Sigmoid colon (tissue), 7 donors: ENCODE measurements around the gene CCSER1. TPM values are rescaled to one million over a fixed set of nuclear protein-coding genes. Genes with fewer than 3 reads are reported as not detected.

Source experiments
- DNase-seq: peaks from one replicate; pipeline ENCODE4 v3.0.0-alpha.2; 2019
- H3K27ac ChIP-seq, 4 donors: fragments of 200-600 bp; sonication (generic); one replicate each; pipeline ENCODE4 v1.5.1; 2016 to 2019; ENCODE audit warnings: mild to moderate bottlenecking in 1 of 4
- H3K27me3 ChIP-seq, 3 donors: fragments of 200-600 bp; sonication (generic); one replicate each; pipeline ENCODE4 v1.5.1; 2019; ENCODE audit warnings: mild to moderate bottlenecking in 1 of 3
- H3K36me3 ChIP-seq, 4 donors: fragments of 200-600 bp; sonication (generic); one replicate each; pipeline ENCODE4 v1.5.1; 2016 to 2019
- H3K4me1 ChIP-seq, 4 donors: fragments of 200-600 bp; sonication (generic); one replicate each; pipeline ENCODE4 v1.5.1; 2017 to 2019
- H3K4me3 ChIP-seq, 4 donors: fragments of 200-600 bp; sonication (generic); one replicate each; pipeline ENCODE4 v1.5.1; 2017 to 2019; ENCODE audit warnings: mild to moderate bottlenecking in 2 of 4, moderate library complexity in 1 of 4
- H3K9me3 ChIP-seq, 4 donors: fragments of 200-600 bp in 3 of 4; sonication (generic) in 3 of 4; one replicate each; pipeline versions ENCODE4 v1.5.1 to v1.6.1; 2013 to 2019
- CTCF ChIP-seq, 4 experiments: fragments of 450-650 bp in 3 of 4; fragments of 200-600 bp in 1 of 4; IDR thresholded peaks; one replicate each; pipeline ENCODE4 v1.5.1; 2016 to 2019; ENCODE audit warnings: antibody characterized with exemption in 4 of 4, mild to moderate bottlenecking in 3 of 4, moderate library complexity in 2 of 4
- EP300 ChIP-seq, 4 donors: sonication (generic); formaldehyde crosslinking; IDR thresholded peaks; one replicate each; pipeline ENCODE4 v1.6.1; 2017; ENCODE audit warnings: antibody characterized with exemption in 4 of 4
- POLR2A ChIP-seq, 2 donors: fragments of 450-650 bp; IDR thresholded peaks; one replicate each; pipeline ENCODE4 v1.6.1; 2016; ENCODE audit warnings: antibody characterized with exemption in 2 of 2, mild to moderate bottlenecking in 2 of 2, moderate library complexity in 2 of 2
- POLR2AphosphoS5 ChIP-seq, 4 donors: sonication (generic); formaldehyde crosslinking; IDR thresholded peaks; one replicate each; pipeline ENCODE4 v1.6.1; 2017; ENCODE audit warnings: antibody characterized with exemption in 4 of 4
- whole genome bisulfite sequencing, 2 donors: extraction: QIAGEN DNeasy Blood & Tissue Kit; methylation state at CpG; one replicate each; pipeline ENCODE4 v1.1.7; 2013; 5-methylcytosine and 5-hydroxymethylcytosine counted together
- intact Hi-C: fragments of 100-400 bp; cut with DNase I; formaldehyde crosslinking; loops from one replicate; pipeline ENCODE4 v1.15.1; 2023
- polyA plus RNA-seq, 3 donors: library from polyadenylated mRNA; stranded (reverse); fragments of 200-250 nt; gene quantifications; one replicate each; pipeline ENCODE4 v1.2.3, GENCODE V29; 2013
- total RNA-seq, 4 donors: library from RNA; depleted of rRNA; stranded (reverse); fragments of >200 nt; gene quantifications; one replicate each; pipeline ENCODE4 v1.1.0, GENCODE V29; 2016
- donor health status: healthy with polysubstance abuse.
- donor health status: Bipolar disorder and iron deficiency.
- donor health status: healthy.

Gene CCSER1
- total and polyA plus RNA-seq, 7 donors: 1.6 to 7.2 (median 4.2) TPM

GRCh38 chr4:90181644-90182043 is 54.5 kb downstream of the CCSER1 start:
- no peak for DNase-seq
- H3K27ac ChIP-seq: no peak overlapping the region
- no peaks in the 10 kb centered on the region for H3K4me1 ChIP-seq
- no peak overlapping the region for H3K4me3 ChIP-seq
- H3K27me3 ChIP-seq: no peaks in the 10 kb centered on the region
- WGBS, 2 donors: 63 to 89% methylated on average over 1 of the region's 1 CpG
- no peaks in the 10 kb centered on the region for H3K36me3 ChIP-seq
- intact Hi-C loops: no loop called here
- H3K9me3 ChIP-seq: no peaks in the 10 kb centered on the region
- no peak for TF ChIP-seq POLR2AphosphoS5 (IDR thresholded peaks at IDR 0.05)
- TF ChIP-seq POLR2A (IDR thresholded peaks at IDR 0.05): no peak
- no peak for TF ChIP-seq CTCF (IDR thresholded peaks at IDR 0.05)

GRCh38 chr4:90183254-90183653 is 56.1 kb downstream of the CCSER1 start:
- no peak for TF ChIP-seq POLR2A (IDR thresholded peaks at IDR 0.05)
- TF ChIP-seq CTCF (IDR thresholded peaks at IDR 0.05): no peak
- TF ChIP-seq EP300 (IDR thresholded peaks at IDR 0.05): no peak
- no peak for TF ChIP-seq POLR2AphosphoS5 (IDR thresholded peaks at IDR 0.05)
- H3K4me3 ChIP-seq: no peak overlapping the region
- no peak for DNase-seq
- H3K9me3 ChIP-seq: no peaks in the 10 kb centered on the region
- H3K4me1 ChIP-seq: no peaks in the 10 kb centered on the region
- no peak overlapping the region for H3K27ac ChIP-seq
- WGBS, 2 donors: 15 to 63% methylated on average over 3 of the region's 3 CpGs
- no peaks in the 10 kb centered on the region for H3K27me3 ChIP-seq
- no peaks in the 10 kb centered on the region for H3K36me3 ChIP-seq
- intact Hi-C loops: no loop called here

- H3K27me3 ChIP-seq: no peaks in the 10 kb centered on the region
- H3K9me3 ChIP-seq: no peaks in the 10 kb centered on the region
- DNase-seq: no peak
- no peak overlapping the region for H3K4me3 ChIP-seq
- H3K36me3 ChIP-seq: no peaks in the 10 kb centered on the region
- no peaks in the 10 kb centered on the region for H3K4me1 ChIP-seq
- H3K27ac ChIP-seq: no peak overlapping the region
- no peak for TF ChIP-seq EP300 (IDR thresholded peaks at IDR 0.05)
- TF ChIP-seq POLR2A (IDR thresholded peaks at IDR 0.05): no peak
- TF ChIP-seq CTCF (IDR thresholded peaks at IDR 0.05): no peak
- no peak for TF ChIP-seq POLR2AphosphoS5 (IDR thresholded peaks at IDR 0.05)
- 68 to 89% methylated on average over 1 of the region's 1 CpG for WGBS, 2 donors
- intact Hi-C loops: no loop called here
Measured at GRCh38 chr4:90184560-90184959, 57.4 kb downstream of the CCSER1 start.

- Histone ChIP-seq H3K27ac (no peak overlapping the region), H3K27me3 (no peaks in the 10 kb centered on the region), H3K4me3 (no peak overlapping the region), H3K9me3 (no peaks in the 10 kb centered on the region), H3K4me1 (no peaks in the 10 kb centered on the region), H3K36me3 (no peaks in the 10 kb centered on the region)
- TF ChIP-seq POLR2A (IDR thresholded peaks at IDR 0.05) (no peak), EP300 (IDR thresholded peaks at IDR 0.05) (no peak), POLR2AphosphoS5 (IDR thresholded peaks at IDR 0.05) (no peak), CTCF (IDR thresholded peaks at IDR 0.05) (no peak)
- WGBS, 2 donors: 91 to 93% methylated on average over 1 of the region's 1 CpG
- intact Hi-C loops: no loop called here
- no peak for DNase-seq
Measured at GRCh38 chr4:90185416-90185815, 58.2 kb downstream of the CCSER1 start.

- intact Hi-C loops: no loop called here
- TF ChIP-seq CTCF (IDR thresholded peaks at IDR 0.05) (no peak), POLR2A (IDR thresholded peaks at IDR 0.05) (no peak), EP300 (IDR thresholded peaks at IDR 0.05) (no peak), POLR2AphosphoS5 (IDR thresholded peaks at IDR 0.05) (no peak)
- H3K9me3 ChIP-seq: no peaks in the 10 kb centered on the region
Measured at GRCh38 chr4:90186229-90186628, 59.0 kb downstream of the CCSER1 start.

More at GRCh38 chr4:90186229-90186628, 59.0 kb downstream of the CCSER1 start:
- no peak for DNase-seq
- H3K4me3 ChIP-seq: no peak overlapping the region
- no peaks in the 10 kb centered on the region for H3K4me1 ChIP-seq
- H3K27ac ChIP-seq: no peak overlapping the region
- 27 to 64% methylated on average over 1 of the region's 1 CpG for WGBS, 2 donors
- H3K27me3 ChIP-seq: no peaks in the 10 kb centered on the region
- no peaks in the 10 kb centered on the region for H3K36me3 ChIP-seq
